Thoracic aorta (tissue), 2 donors: Measurements from ENCODE around the gene MID2. TPM values are rescaled to one million over a fixed set of nuclear protein-coding genes. Genes with fewer than 3 reads are reported as not detected.

Experiments used
- ATAC-seq: fragments of 150-250 bp; one replicate; pipeline ENCODE4 v1.8.0; 2017; ENCODE audit warnings: low read depth; ENCODE audit not compliant: insufficient number of reproducible peaks, low FRiP score
- DNase-seq: peaks from one replicate; pipeline ENCODE4 v3.0.0-alpha.2; 2020; ENCODE audit warnings: low spot score
- H3K27ac ChIP-seq, 2 donors: fragments of 200-600 bp; sonication (generic); 1 replicate in 1 of 2; 2 replicates in 1 of 2; pipeline ENCODE4 v1.5.1; 2016; ENCODE audit warnings: mild to moderate bottlenecking in 2 of 2, moderate library complexity in 2 of 2
- H3K27me3 ChIP-seq: fragments of 200-600 bp; sonication (generic); replicated peaks from 2 replicates; pipeline ENCODE4 v1.6.0; 2016; ENCODE audit warnings: mild to moderate bottlenecking; ENCODE audit not compliant: insufficient read depth
- H3K36me3 ChIP-seq: fragments of 200-600 bp; sonication (generic); one replicate; pipeline ENCODE4 v1.5.1; 2016
- H3K4me1 ChIP-seq, 2 donors: fragments of 200-600 bp; sonication (generic); 1 replicate in 1 of 2; 2 replicates in 1 of 2; pipeline versions ENCODE4 v1.5.1 to v1.6.0; 2016; ENCODE audit warnings: low read depth in 2 of 2, mild to moderate bottlenecking in 1 of 2; ENCODE audit not compliant: control insufficient read depth in 1 of 2
- H3K4me3 ChIP-seq: fragments of 200-600 bp; sonication (generic); 2 replicates; pipeline ENCODE4 v1.5.1; 2016; ENCODE audit warnings: mild to moderate bottlenecking
- H3K9me3 ChIP-seq: fragments of 200-600 bp; sonication (generic); 2 replicates; pipeline ENCODE4 v1.5.1; 2016
- CTCF ChIP-seq: fragments of 200-600 bp; sonication (generic); IDR thresholded peaks from one replicate; pipeline ENCODE4 v1.5.1; 2019; ENCODE audit warnings: antibody characterized with exemption
- total RNA-seq, 2 donors: library from RNA; depleted of rRNA; stranded (reverse); fragments of >200 nt; gene quantifications; one replicate each; pipeline versions ENCODE4 v1.1.0 to v1.2.3, GENCODE V29; 2016

Gene MID2
- total RNA-seq, 2 donors from 2014 or later: 24.7 to 34.1 TPM

GRCh38 chrX:107823456-107823855 is 2.2 kb upstream of the MID2 start:
- Histone ChIP-seq H3K27ac (no peak overlapping the region), H3K9me3 (no peaks in the 10 kb centered on the region), H3K36me3 (no peaks in the 10 kb centered on the region), H3K27me3 (no peaks in the 10 kb centered on the region), H3K4me3 (no peak overlapping the region), H3K4me1 (peaks cover 0 to 4% of the 10 kb centered on the region in 2 donors)
- DNase-seq: no peak
- no peak for TF ChIP-seq CTCF
- ATAC-seq: no peak

DNA sequence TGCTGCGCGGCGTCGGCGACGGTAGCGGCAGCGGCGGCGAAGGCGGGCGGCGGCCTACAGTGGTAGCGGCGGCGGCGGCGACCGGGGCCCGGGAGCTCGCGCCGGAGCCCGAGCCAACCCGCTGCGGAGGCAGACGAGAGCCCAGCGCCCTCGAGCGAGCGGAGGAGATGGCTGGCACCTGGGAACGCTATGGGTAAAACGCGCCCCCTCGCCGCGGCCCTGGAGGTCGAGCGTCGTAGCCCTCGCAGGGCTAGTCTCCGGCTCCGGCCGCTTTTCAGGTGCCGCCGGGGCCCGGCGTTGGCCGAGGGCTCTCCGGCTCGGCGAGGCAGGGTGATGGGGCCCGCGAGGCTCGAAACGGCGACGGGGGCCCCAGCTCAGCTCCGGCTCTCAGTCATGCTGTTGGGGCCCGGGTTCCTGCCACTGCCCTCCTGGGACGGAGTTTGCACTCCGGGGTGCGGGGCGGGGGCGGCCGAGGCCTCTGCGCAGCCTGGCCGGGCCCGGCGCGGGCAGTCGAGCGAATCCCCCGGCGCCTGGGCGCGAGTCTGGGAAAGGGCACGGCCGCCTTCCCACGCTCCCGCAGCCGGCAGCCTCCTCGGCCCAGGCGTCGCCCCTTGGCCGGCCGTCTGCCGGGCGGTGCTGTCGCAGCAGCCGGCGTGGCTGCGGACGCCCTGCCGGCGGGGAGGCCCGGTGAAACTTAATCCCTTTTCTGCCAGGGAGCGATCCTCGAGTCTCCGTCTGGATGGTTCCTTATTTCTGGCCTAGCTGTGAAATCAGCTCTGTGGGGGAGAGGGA is 768 bp downstream of the MID2 start:
- Histone ChIP-seq H3K36me3 (no peaks in the 10 kb centered on the region), H3K9me3 (no peaks in the 10 kb centered on the region), H3K27ac (peak overlapping the region; percentile 74 to 89), H3K27me3 (no peaks in the 10 kb centered on the region), H3K4me1 (peaks cover 0 to 4% of the 10 kb centered on the region in 2 donors), H3K4me3 (peak overlapping the region; percentile 74)
- DNase-seq (no peak), ATAC-seq (no peak)
- no peak for TF ChIP-seq CTCF

- no peak for ATAC-seq
- Histone ChIP-seq H3K4me3 (peak overlapping the region; percentile 74), H3K36me3 (no peaks in the 10 kb centered on the region), H3K27me3 (no peaks in the 10 kb centered on the region), H3K9me3 (no peaks in the 10 kb centered on the region), H3K4me1 (peaks cover 0 to 4% of the 10 kb centered on the region in 2 donors), H3K27ac (peak overlapping the region; percentile 74 to 89)
- no peak for TF ChIP-seq CTCF
- DNase-seq: no peak
Observed at GRCh38 chrX:107827030-107827831, 1.6 kb downstream of the MID2 start.

DNA sequence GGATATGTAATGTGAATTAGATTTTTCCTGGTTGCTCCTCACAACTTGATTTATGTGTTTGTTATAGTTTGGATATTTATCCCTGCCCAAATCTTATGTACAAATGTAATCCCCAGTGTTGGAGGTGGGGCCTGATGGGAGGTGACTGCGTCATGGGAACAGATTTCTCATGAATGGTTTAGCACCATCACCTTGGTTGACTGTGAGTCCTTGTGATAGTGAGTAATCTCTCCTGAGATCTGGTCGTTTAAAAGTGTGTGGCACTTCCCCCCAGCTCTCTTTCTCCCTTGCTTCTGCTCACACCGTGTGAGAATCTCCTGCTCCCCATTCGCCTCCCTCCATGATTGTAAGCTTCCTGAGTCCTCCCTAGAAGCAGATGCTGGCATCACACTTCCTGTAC is 2.2 kb downstream of the MID2 start:
- ATAC-seq (no peak), DNase-seq (no peak)
- H3K9me3 ChIP-seq: no peaks in the 10 kb centered on the region
- no peaks in the 10 kb centered on the region for H3K36me3 ChIP-seq
- H3K4me1 ChIP-seq: peaks cover 0 to 4% of the 10 kb centered on the region in 2 donors
- peak overlapping the region; percentile 74 for H3K4me3 ChIP-seq
- H3K27me3 ChIP-seq: no peaks in the 10 kb centered on the region
- no peak for TF ChIP-seq CTCF
- H3K27ac ChIP-seq: no peak overlapping the region

DNA sequence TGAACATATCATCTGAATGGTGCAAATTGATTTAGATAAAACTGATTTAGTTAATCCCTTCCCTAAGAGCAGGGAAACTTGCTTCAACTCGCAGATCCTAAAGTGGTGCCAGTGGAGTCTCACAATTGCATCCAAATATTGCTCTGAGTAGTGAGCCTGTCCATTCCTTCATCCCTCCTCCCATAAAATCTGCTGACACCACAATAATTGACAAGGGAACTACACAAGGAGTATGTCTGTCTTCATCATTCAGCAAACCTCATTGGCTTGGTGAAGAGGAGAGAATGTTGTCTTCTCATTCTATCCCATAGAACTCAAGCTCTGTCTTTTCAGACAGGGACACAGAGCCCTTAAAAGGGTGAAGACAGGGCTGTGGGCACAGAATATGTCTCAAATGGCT is 4.2 kb downstream of the MID2 start:
- ATAC-seq (no peak), DNase-seq (no peak)
- Histone ChIP-seq H3K27me3 (no peaks in the 10 kb centered on the region), H3K36me3 (no peaks in the 10 kb centered on the region), H3K9me3 (no peaks in the 10 kb centered on the region), H3K27ac (no peak overlapping the region), H3K4me1 (peaks cover 0 to 4% of the 10 kb centered on the region in 2 donors), H3K4me3 (no peak overlapping the region)
- no peak for TF ChIP-seq CTCF
